HG02798 (cell line): Measurements from ENCODE around the gene KCTD15.

ENCODE experiments used
- ATAC-seq: cut with Tn5 transposase; IDR thresholded peaks from one replicate; pipeline ENCODE4 v1.9.1; 2021; ENCODE audit warnings: mild to moderate bottlenecking; ENCODE audit not compliant: unreplicated experiment, poor library complexity

The KCTD15 gene

DNA sequence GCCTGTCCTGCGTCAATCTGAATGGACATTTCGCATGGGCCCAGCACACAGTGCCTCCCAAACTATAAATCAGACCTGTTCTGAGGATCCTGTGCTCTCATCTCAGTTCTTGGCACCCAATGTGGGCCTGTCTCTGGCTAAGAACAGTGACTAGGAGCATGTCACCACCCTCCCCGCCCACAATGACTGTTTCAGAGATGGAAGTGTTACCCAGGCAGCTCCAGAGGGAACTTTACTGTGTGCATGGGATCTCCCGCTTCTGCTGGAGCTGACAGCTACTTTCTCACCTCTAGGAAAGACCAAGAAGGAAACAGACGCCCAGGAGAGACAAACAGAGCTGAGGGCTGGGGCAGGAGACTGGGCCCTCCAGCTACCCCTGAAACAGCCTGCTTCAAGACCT is 45.0 kb downstream of the KCTD15 start:
- no peak for ATAC-seq

DNA sequence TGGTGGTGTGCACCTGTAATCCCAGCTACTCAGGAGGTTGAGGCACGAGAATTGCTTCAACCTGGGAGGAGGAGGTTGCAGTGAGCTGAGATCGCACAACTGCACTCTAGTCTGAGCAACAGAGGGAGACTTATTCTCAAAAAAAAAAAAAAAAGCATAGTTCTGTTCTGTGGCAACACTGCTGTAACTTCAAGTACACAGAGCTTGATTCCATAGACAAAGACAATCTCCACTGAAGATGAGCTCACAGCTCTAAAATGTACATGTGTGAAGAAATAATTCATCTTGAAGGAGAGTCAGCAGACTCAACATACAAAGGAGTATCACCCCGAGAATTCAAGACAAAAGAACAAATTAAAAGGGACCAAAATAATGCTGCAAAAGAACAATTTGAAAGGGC is 47.8 kb downstream of the KCTD15 start:
- ATAC-seq = no peak

DNA sequence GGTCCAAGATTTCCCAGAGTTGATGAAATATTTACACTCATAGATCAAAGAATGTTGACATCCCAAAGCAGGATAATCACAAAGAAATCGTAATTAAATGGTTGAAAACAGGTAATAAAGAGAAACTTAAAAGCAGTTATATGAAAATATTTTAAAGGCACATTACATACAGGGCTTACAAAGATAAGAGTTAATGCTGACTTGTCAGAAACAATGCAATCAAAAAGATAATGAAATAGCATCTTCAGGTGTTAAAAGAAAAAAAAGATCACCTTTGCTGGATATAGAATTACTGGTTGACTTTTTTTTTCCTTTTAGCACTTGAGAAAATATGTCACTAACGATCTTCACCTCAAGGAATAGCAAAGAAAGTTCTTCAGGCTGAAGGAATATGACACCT is 48.8 kb downstream of the KCTD15 start:
- ATAC-seq = no peak

GRCh38 chr19:33849551-33850147 is 53.0 kb downstream of the KCTD15 start:
- no peak for ATAC-seq

DNA sequence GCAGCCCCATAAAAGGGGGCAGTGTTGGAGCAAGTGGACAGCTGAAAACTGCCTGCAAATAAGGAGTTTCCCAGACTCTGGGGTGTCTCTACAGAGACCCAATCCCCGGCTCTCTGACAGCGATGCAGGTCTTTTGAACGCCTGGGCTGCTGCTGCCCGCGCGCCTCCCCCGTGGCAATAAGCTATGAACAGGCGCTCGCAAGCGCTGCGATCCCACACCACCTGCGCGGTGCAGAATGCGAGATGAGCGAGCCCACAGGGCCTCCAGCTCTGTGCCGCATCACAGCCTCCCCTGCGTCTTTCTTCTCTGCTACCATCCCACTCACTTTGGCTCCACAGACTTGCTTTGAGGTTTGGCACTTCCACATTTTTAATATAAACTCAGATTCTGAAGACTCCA is 62.3 kb downstream of the KCTD15 start:
- no peak for ATAC-seq

DNA sequence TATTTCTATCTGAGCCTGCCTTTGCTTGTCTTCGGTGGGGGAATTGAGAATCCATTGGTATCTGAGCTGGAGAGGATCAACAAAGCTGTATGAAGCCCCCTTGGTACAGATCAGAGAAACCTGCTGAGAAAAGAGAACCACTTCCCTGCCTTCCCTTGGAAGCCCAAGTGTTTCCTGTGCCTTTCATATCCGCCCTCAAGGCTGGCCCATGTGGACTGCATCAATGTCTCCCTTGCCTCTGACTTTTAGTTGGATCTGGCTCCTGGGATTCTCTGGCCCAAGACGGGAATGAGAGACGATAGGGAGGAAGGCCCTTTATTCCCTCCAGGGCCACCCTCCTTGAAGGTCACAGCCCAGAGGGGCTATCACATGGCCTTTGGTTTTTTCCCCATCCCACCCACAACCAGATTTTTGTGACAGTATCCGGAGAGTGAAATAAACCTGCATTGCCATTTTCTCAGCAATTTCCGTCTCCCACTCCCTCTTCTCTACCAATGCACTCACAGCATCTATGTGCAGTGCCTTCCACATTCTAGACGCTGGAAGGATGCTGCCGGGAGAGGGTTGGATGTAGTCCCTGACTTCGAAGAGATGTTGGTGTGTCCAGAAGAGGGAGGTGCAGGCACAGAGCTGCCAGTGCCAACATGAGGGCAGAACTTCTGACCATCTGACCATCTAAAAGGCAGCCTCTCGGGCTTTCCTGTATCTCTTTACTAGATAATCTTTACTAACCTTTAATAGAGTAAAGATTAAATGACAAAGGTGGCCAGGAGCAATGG is 63.8 kb downstream of the KCTD15 start:
- ATAC-seq = no peak

- no peak for ATAC-seq
Measured at GRCh38 chr19:33861950-33862349, 65.3 kb downstream of the KCTD15 start.

DNA sequence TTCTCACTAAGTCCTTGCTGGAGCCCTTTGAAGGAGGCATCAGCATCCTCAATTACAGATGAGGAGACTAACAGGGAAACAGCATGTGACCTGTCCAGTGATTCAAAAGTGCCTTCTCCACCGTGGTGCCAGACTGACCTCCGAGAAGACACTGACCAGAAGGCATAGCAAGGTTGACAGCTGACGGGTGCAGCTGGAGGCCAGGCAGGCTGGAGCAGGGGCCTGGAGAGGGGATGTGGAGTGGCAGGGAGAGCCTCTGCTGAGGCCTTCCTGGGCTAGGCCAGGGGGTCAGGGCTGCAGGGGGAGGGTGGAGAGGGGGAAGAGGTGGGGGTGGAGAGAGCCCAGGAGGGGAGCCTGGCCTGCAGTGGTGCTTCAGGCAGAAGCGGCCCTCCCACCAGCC is 66.3 kb downstream of the KCTD15 start:
- no peak for ATAC-seq

- no peak for ATAC-seq
Measured at GRCh38 chr19:33863436-33863835, 66.8 kb downstream of the KCTD15 start.

GRCh38 chr19:33864311-33864850 is 67.7 kb downstream of the KCTD15 start:
- ATAC-seq = no peak

DNA sequence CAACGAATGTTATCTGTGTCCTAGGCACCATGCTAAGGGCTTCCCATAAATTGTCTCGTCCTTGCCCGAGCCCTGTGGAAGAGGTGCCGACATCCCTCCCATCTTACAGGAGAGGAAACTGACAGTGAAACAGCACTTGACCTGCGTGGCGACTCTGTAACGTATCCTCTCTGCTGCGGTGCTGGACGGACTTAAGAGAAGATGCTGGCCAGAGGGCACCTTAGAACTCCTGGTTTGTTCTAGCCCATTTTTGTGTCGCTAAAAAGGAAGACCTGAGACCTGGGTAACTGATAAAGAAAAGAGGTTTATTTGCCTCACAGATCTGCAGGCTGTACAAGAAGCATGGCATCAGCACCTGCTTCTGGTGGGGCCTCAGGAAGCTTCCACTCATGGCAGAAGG is 68.6 kb downstream of the KCTD15 start:
- ATAC-seq = no peak
